Occipital lobe (tissue), 2 donors: Measurements from ENCODE around the gene GABPB2. TPM values are rescaled to one million over a fixed set of nuclear protein-coding genes. Genes with fewer than 3 reads are reported as not detected.

Source experiments
- DNase-seq: peaks from one replicate; lab custom pipeline; 2025; lab: John Stamatoyannopoulos, UW
- total RNA-seq: library from RNA; depleted of rRNA; stranded (reverse); fragments of >200 nt; gene quantifications from one replicate; pipeline ENCODE4 v1.2.3, GENCODE V29; 2014

The GABPB2 gene
- total RNA-seq, 1 donor from 2014 or later: 12.6 TPM

DNA sequence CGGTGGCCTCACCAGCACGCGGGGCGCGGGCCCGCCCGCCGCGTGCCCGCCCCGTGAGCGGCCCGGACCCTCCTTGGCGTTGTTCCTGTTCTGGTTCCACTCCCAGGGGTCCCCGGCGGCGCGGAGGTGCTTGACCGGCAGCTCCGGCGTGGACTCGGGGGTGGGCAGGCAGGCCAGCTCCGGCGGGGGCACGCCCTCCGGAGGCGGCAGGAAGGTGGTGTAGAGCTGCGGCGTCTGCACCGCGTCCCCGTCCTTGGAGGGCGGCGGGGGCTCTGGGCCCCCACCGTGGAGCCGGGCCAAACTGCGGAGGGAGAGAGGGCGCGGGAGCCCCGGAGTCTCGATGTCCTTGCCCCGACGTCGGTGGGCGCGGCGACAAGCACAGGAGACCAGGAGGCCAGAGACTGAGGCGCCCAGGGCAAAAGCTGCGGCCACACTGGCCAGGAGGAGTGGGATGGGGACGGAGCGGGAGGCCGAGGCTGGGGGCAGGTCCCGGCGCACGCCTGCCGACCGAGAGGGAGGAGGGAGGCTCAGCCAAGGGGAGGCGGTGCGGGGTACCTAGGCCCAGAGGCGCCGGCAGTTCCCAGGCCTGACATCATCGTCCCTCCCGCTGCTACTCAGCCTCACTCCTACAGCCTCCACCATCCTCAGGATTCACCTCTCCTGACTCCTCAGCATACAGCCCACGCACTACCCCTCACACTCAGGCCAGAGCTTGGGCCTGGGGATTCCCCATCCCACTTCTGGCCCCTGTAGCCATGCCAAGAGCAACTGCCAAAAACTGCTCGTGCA lies 62.7 kb downstream of the GABPB2 start:
- DNase-seq: no peak

DNA sequence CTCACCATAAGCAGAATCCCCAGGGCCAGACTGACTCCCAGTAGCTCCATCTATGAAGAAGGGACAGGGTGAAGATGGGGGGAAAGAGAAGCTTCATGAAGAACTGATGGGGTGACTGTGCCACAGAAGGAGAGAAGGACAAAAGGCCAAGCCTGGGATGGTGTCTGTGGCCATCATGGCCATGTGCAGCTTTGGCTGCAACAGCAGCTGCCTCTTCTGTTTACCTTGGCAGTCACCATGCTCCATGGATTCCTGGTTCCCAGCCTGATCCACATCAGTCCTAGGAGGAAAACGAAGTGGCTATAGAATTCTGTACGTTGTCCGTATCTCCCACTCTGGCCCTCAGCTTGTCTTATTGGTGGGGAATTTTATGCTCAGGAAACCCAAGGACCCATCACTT lies 63.8 kb downstream of the GABPB2 start:
- no peak for DNase-seq

- no peak for DNase-seq
These were observed 64.4 kb downstream of the GABPB2 start for GRCh38 chr1:151134991-151135390.

- no peak for DNase-seq
These were observed 65.1 kb downstream of the GABPB2 start for GRCh38 chr1:151135433-151136385.

- DNase-seq: no peak
These were observed 67.2 kb downstream of the GABPB2 start for GRCh38 chr1:151137789-151138188.

DNA sequence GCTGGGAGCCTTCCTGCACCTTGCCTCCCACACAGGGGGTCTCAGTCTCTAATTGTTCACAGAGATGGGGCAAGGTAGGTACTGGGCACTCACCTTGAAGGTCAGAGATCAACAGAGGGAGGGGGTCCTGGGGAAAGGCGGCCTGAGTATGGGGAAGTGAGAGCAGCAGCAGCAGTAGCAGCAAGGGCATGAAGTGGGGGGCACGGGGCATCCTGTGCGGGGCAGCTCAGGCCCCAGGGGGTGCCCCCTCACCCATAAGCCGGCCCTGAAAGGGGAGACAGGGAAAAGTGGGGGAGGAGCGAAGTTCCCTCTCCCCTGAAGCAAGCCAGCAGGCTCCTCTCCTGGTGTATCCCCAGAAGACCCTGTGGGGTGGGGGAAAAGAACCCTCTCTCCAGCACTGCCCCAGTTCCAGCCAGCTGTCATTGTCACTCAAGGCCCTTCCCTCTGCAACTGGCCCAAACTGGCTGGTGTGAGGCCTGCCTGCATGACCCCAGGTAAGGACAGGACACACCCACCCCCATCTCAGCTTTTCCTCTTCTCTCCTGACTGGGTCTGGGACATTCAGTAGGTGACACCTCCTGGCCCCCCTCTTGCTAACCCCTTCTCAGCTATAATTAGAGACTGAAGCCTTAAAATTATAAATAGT lies 72.0 kb downstream of the GABPB2 start:
- DNase-seq: no peak

- DNase-seq: no peak
These were observed 72.5 kb downstream of the GABPB2 start for GRCh38 chr1:151143057-151143435.

GRCh38 chr1:151143986-151144385 lies 73.4 kb downstream of the GABPB2 start:
- DNase-seq: no peak

GRCh38 chr1:151144474-151145303 lies 74.1 kb downstream of the GABPB2 start:
- DNase-seq: no peak

DNA sequence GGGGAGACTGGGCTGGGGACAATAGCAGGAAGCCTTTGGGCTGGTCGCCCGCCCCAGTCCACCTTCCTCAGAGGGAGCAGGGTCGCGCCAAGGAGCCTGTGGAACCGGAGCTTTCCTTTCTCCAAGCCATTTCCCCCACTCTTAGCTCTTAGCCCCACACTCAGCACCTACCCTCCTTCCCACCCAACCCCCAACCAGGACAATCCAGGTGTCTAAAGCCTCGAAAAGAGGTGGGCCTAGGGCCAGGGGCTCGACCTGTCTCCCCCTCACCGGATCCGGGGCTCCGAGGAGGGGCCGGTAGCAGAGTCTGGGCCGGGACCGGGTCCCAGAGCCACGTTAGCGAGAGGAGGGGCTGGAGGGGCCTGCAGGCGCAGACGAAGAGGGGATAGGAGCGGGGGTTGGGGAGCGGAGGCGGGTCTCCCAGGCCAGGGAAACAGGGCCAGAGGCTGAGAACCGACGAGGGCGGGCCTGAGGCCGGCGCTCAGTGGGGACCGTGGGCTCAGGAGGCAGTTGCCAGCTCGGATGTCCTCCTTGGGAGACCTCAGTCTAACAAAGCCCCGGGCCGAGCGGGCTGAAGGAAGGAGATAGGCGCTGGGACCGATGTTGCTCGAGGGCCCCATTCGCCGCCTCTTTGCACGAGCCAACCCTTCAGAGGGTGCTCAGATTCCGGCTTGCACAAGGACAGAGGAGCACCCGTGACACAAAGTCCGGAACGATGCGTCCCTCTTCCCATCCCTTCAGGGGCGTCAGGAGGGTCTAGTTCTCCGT lies 74.9 kb downstream of the GABPB2 start:
- peak; percentile 45 for DNase-seq

DNA sequence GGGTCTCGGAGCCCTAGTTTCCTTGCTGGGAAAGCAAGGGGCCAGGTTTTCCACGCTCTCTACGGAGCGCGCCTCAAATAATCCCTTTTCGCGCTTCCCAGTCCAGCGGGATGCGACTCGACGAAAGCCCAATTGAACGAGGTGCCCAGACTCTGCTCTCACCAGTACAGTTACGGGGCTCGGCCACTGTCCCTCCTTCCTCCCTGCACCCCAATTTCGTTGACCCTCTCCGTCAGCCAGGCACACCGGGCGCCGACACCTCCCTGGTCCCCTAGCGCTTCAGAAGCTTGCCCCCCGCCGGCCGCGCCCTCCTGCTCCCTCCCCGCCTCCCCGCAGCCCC lies 75.5 kb downstream of the GABPB2 start:
- DNase-seq: no peak

- peak; percentile 97 for DNase-seq
These were observed 76.0 kb downstream of the GABPB2 start, which contains the start of gene SEMA6C for GRCh38 chr1:151146412-151147131. SEMA6C (minus strand) TSS chr1:151146631; CDS start chr1:151142621, 4,010 bp downstream.

DNA sequence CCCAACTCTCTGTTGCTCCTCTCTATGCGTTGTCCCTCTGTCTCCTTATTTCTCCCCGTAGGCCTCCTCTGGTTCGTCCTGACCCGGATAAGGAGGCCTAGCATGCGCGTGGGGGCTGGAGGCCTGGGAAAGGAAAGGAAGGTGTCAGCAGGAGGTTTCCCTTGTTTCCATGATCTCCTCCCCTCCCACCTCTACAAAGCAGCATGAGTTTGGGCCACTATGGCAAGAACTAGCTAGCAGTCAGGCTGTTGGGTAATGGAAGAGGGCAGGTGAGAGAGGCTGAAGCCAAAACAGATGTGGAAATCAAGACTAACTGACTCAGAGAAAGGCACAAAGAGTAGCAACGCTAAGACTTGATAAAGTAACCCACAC lies 76.6 kb downstream of the GABPB2 start:
- DNase-seq: no peak

DNA sequence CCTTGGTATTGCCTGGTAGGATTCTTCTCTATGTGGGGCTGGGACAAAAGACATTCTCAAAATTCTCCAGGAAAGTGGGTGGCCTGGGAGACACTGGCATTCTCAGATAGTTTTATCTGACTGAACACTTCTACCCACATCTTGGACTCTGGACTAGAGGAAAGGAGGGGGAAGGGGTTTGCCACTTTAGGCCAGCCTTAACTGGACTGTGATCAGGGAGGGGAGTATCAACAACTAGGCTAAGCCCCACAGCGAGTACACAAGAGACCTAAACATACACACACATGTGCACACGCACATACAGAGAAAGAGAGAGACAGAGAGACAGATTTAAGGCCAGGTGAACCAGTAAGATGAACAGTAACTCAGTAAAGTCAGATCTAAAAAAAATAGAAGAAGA lies 77.1 kb downstream of the GABPB2 start:
- no peak for DNase-seq

GRCh38 chr1:151156515-151156819 lies 85.9 kb downstream of the GABPB2 start, which contains the start of gene TNFAIP8L2:
TNFAIP8L2 (plus strand) TSS chr1:151156649; CDS start chr1:151158698, 2,049 bp downstream.
- DNase-seq: no peak

DNA sequence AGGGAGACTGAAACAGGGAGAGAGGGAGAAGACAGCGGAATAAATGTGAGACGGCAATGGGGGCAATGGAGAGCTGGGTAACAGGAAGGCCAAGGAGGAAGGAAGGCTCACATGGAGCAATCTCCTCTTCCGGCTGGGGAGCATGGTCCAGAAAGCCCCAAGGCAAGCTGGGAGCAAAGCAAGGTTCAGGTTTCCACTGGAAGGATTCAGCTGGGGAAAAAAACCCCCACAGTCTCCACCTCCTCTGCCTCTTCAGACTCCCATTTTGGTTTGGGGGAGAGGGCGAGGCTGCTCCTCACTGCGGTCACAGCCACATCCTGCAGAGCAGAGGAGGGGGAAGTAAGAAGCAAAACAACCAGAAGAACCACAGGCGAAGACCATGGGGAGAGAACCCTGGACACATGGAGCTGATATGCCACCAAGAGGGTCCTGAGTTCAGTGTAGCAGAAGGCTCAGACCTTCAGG lies 86.5 kb downstream of the GABPB2 start:
- DNase-seq: no peak

- no peak for DNase-seq
These were observed 87.8 kb downstream of the GABPB2 start for GRCh38 chr1:151158326-151158725.

DNA sequence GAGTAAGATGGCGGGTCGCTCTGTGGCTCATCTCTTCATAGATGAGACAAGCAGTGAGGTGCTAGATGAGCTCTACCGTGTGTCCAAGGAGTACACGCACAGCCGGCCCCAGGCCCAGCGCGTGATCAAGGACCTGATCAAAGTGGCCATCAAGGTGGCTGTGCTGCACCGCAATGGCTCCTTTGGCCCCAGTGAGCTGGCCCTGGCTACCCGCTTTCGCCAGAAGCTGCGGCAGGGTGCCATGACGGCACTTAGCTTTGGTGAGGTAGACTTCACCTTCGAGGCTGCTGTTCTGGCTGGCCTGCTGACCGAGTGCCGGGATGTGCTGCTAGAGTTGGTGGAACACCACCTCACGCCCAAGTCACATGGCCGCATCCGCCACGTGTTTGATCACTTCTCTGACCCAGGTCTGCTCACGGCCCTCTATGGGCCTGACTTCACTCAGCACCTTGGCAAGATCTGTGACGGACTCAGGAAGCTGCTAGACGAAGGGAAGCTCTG lies 88.2 kb downstream of the GABPB2 start:
- DNase-seq: no peak

DNA sequence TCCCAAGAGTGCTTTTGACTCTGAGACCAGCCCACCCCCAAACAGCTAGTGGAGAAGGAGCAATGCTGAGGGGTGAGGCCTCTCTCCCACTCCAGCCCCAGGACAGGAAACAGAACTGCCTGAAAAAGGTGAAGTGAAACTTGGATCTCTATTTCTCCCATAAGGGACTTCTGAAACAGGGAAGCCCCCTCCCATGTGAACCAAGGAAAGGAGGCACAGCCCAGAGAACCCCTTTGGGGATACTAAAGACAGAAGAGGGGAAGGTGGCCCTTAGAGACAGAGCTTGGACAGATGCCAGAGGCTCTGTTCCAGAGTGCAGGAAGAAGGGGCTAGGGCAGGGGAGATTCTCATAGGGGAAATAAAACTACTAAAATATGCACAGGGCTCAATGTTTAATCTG lies 88.8 kb downstream of the GABPB2 start:
- DNase-seq: no peak
